Caco-2 (cell line): ENCODE results near the gene MAVS. TPM values are rescaled to one million over a fixed set of nuclear protein-coding genes. Genes with fewer than 3 reads are reported as not detected.

ENCODE experiments used
- BruUV-seq: library from RNA; stranded (reverse); fragments of 400-500 nt; replicated peaks from 2 replicates; lab custom pipeline; 2021; lab: Mats Ljungman, UMichigan
- CTCF ChIA-PET: fragments of 300-600 bp; sonication (Branson Sonifier 250); formaldehyde crosslinking; loops from one replicate; lab custom pipeline; 2022; ENCODE audit warnings: antibody characterized with exemption; lab: Charles Lee
- POLR2A ChIA-PET: fragments of 300-600 bp; sonication (Branson Sonifier 250); formaldehyde crosslinking; loops from one replicate; lab custom pipeline; 2022; ENCODE audit warnings: antibody characterized with exemption; lab: Charles Lee
- DNase-seq, 2 experiments: peaks; one replicate each; pipeline versions ENCODE4 v3.0.0 to v3.0.0-alpha.2; 2020 to 2022
- H3K27me3 ChIP-seq: replicated peaks from 2 replicates; pipeline ENCODE4 v1.6.0; 2011; ENCODE audit warnings: low read length; ENCODE audit not compliant: control insufficient read depth, insufficient read depth
- H3K36me3 ChIP-seq: 2 replicates; pipeline ENCODE4 v1.5.1; 2011; ENCODE audit warnings: low read length; ENCODE audit not compliant: control insufficient read depth, insufficient read depth
- H3K4me1 ChIP-seq: fragments of 250-450 bp; sonication (Bioruptor Pico); 2 replicates; pipeline ENCODE4 v1.5.1; 2020; ENCODE audit warnings: mild to moderate bottlenecking
- H3K4me3 ChIP-seq: 2 replicates; pipeline ENCODE4 v1.5.1; 2011; ENCODE audit warnings: low read depth, mild to moderate bottlenecking, control low read depth, low read length
- H3K9me3 ChIP-seq: fragments of 250-450 bp; sonication (Bioruptor Pico); 2 replicates; pipeline ENCODE4 v1.5.1; 2020; ENCODE audit warnings: mild to moderate bottlenecking, moderate library complexity
- H3K27ac Mint-ChIP-seq: one replicate; pipeline ENCODE4 v1.8.0; 2022; ENCODE audit warnings: mixed read lengths; ENCODE audit not compliant: unreplicated experiment
- H3K27me3 Mint-ChIP-seq: one replicate; pipeline ENCODE4 v1.8.0; 2022; ENCODE audit warnings: mixed read lengths; ENCODE audit not compliant: insufficient read depth, unreplicated experiment
- H3K36me3 Mint-ChIP-seq: one replicate; pipeline ENCODE4 v1.8.0; 2022; ENCODE audit warnings: mild to moderate bottlenecking, mixed read lengths; ENCODE audit not compliant: insufficient read depth, unreplicated experiment
- H3K4me1 Mint-ChIP-seq: one replicate; pipeline ENCODE4 v1.8.0; 2022; ENCODE audit warnings: low read depth, mixed read lengths; ENCODE audit not compliant: unreplicated experiment
- H3K4me3 Mint-ChIP-seq: one replicate; pipeline ENCODE4 v1.8.0; 2022; ENCODE audit warnings: mild to moderate bottlenecking, moderate library complexity, mixed read lengths; ENCODE audit not compliant: unreplicated experiment
- H3K9me3 Mint-ChIP-seq: one replicate; pipeline ENCODE4 v1.8.0; 2022; ENCODE audit warnings: mixed read lengths; ENCODE audit not compliant: unreplicated experiment
- intact Hi-C: fragments of 100-400 bp; cut with micrococcal nuclease; formaldehyde crosslinking; loops from one replicate; pipeline ENCODE4 v1.10.0; 2022; ENCODE audit not compliant: unreplicated experiment
- total RNA-seq: library from RNA; stranded (reverse); gene quantifications from 2 replicates; pipeline ENCODE4 v1.2.3, GENCODE V29; 2022
- TF ChIP-seq, protein P1 (sequence below), 2 experiments: fragments of 200-600 bp in 1 of 2; IDR thresholded peaks; 1 replicate in 1 of 2; 2 replicates in 1 of 2; pipeline versions ENCODE4 v1.5.1 to v1.8.0; 2011 to 2022; ENCODE audit warnings: antibody characterized with exemption in 1 of 2, control low read depth in 1 of 2, inconsistent platforms in 1 of 2, low read depth in 1 of 2, low read length in 1 of 2, mild to moderate bottlenecking in 1 of 2, moderate library complexity in 1 of 2; ENCODE audit not compliant: insufficient read depth in 1 of 2, severe bottlenecking in 1 of 2, unreplicated experiment in 1 of 2

MAVS gene
- total RNA-seq, 1 experiment from 2014 or later, result 56.4 TPM

DNA sequence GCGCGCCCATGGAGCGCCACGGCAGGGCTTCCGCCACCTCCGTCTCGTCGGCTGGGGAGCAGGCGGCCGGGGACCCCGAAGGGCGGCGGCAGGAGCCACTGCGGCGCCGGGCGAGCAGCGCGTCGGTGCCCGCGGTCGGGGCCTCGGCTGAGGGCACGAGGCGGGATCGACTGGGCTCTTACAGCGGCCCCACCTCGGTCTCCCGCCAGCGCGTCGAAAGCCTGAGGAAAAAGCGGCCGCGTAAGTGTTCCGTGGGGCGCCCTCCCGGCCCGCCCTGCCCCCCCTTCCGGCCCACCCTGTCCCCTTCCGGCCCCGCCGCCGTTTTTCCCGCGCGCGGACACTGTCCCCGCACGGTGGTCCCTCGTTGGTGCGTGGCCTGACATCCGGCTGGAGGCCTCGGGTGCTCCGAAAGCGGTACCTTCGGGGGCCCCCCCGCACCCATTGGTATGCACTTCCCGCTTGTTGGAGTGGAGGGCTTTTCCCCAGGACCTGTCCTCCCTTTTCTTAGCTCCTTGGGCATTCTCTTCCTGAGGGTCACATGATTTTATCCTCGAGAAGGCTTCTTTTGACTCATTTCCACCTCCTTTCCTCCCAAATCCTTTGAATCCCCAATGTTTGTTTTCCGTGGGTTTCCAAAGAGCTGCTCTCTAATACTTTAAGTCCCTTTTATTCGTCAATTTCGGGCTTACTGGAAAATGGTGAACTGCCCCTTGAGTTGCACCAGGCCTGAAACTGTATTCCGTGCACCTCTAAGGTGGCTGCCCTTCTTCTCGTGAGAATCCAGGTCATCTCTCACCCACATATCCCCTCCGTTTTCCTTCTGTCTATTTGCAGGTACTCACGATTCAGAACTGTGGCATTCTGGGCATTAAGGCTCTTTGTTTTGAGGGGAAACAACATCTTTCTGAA, 43.1 kb downstream of the MAVS start:
- Histone ChIP-seq H3K4me1 (peaks cover 21% of the 10 kb centered on the region), H3K9me3 (no peaks in the 10 kb centered on the region), H3K36me3 (peaks cover 1% of the 10 kb centered on the region; the same call in 1 of the 2 replicates), H3K4me3 (peak overlapping the region; percentile 93), H3K27me3 (no peaks in the 10 kb centered on the region)
- H3K27ac Mint-ChIP-seq, result peak overlapping the region; percentile 98
- H3K36me3 Mint-ChIP-seq, result peaks cover 51% of the 10 kb centered on the region
- peak overlapping the region; percentile 100 for H3K4me3 Mint-ChIP-seq
- CTCF ChIA-PET, result no interaction called here
- TF ChIP-seq, protein P1, sequence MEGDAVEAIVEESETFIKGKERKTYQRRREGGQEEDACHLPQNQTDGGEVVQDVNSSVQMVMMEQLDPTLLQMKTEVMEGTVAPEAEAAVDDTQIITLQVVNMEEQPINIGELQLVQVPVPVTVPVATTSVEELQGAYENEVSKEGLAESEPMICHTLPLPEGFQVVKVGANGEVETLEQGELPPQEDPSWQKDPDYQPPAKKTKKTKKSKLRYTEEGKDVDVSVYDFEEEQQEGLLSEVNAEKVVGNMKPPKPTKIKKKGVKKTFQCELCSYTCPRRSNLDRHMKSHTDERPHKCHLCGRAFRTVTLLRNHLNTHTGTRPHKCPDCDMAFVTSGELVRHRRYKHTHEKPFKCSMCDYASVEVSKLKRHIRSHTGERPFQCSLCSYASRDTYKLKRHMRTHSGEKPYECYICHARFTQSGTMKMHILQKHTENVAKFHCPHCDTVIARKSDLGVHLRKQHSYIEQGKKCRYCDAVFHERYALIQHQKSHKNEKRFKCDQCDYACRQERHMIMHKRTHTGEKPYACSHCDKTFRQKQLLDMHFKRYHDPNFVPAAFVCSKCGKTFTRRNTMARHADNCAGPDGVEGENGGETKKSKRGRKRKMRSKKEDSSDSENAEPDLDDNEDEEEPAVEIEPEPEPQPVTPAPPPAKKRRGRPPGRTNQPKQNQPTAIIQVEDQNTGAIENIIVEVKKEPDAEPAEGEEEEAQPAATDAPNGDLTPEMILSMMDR (IDR thresholded peaks at IDR 0.05; ENCODE audit: insufficient read depth in 1 of 2, low read depth in 1 of 2, low read length in 1 of 2, severe bottlenecking in 1 of 2, unreplicated experiment in 1 of 2), result no peak
- BruUV-seq, result no TSS peak
- POLR2A ChIA-PET, result interaction anchor here (0.6 kb wide), 1 partner anchor 33 kb away, joined by 6 read pairs; no protein-coding TSS in a partner anchor
- no peaks in the 10 kb centered on the region for H3K27me3 Mint-ChIP-seq
- H3K4me1 Mint-ChIP-seq, result peaks cover 40% of the 10 kb centered on the region
- DNase-seq, result peak in 1 of 2 experiments; percentile 49
- intact Hi-C loops, result loop anchor here (2.0 to 5.0 kb wide), 3 partner anchors 81 to 183 kb away; partner anchors contain the start of gene RNF24
- no peaks in the 10 kb centered on the region for H3K9me3 Mint-ChIP-seq

DNA sequence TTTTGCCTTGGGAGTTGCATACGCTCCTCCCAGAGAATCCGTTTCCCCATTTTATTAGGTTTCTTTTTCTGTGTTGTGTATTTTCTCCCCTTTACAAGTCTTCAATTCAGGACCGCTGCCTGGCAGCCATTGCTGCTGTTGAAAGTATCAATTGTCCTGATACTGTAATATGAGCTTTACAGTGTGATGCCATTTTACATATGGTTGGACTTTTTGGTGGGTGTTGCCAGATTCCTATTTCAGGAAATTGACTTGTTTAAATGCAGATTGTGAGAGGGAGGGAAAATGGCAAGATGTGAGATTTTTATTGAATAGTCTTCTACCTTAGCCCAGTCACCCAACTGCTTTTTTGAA, 43.7 kb downstream of the MAVS start:
- no peak for DNase-seq
- intact Hi-C loops, result no loop called here
- TF ChIP-seq, protein P1 (IDR thresholded peaks at IDR 0.05; ENCODE audit: insufficient read depth in 1 of 2, low read depth in 1 of 2, low read length in 1 of 2, severe bottlenecking in 1 of 2, unreplicated experiment in 1 of 2), result no peak

DNA sequence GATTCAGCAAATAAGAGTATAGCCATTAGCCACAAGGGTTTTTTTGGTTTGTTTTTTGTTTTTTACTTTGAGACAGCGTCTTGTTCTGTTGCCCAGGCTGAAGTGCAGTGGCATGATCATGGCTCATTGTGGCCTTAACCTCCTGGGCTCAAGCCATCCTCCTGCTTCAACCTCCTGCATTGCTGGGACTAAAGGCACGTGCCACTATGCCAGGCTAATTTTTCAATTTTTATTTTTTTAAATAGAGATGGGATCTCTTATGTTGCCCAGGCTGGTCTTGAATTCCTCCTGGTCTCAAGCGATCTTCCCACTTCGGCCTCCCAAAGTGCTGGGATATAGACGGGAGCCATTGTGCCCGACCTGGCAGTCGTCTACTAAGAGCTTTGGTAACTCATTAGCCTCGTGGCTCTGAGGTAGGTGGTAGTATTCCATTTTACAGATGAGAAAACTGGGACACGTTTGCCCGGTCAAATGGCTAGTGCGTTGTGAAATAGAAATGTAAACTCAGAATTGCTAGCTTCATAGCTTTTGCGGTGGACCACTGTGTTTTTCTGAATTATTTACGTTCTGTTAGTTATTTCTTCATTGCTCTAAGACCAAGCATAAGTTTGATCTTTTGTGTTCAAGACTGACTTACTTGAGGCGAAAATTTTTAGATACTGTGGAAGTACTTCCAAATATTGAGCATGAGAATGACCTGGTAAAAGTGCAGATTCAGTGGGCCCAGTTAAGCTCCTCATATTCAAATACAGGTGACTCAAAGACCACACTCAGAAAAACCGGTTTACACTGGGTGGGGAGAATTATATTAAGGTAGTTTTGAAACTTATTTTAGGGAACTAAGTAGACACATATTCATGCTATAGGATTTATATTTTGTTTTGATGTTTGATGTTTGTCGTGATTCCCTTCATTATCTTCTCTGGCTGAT, 44.6 kb downstream of the MAVS start:
- no peaks in the 10 kb centered on the region for H3K9me3 ChIP-seq
- H3K36me3 ChIP-seq, result peaks cover 1% of the 10 kb centered on the region; the same call in 1 of the 2 replicates
- no TSS peak for BruUV-seq
- H3K9me3 Mint-ChIP-seq, result no peaks in the 10 kb centered on the region
- H3K36me3 Mint-ChIP-seq, result peaks cover 60% of the 10 kb centered on the region
- H3K27me3 ChIP-seq, result no peaks in the 10 kb centered on the region
- H3K4me1 Mint-ChIP-seq, result peaks cover 40% of the 10 kb centered on the region
- CTCF ChIA-PET, result no interaction called here
- H3K4me1 ChIP-seq, result peaks cover 23% of the 10 kb centered on the region
- TF ChIP-seq, protein P1 (IDR thresholded peaks at IDR 0.05; ENCODE audit: insufficient read depth in 1 of 2, low read depth in 1 of 2, low read length in 1 of 2, severe bottlenecking in 1 of 2, unreplicated experiment in 1 of 2), result no peak
- peak overlapping the region; percentile 93 for H3K4me3 ChIP-seq
- peak overlapping the region; percentile 100 for H3K4me3 Mint-ChIP-seq
- POLR2A ChIA-PET, result no interaction called here
- no peak for DNase-seq
- H3K27me3 Mint-ChIP-seq, result no peaks in the 10 kb centered on the region
- intact Hi-C loops, result no loop called here
- no peak overlapping the region for H3K27ac Mint-ChIP-seq

More for the DNA sequence above, 43.7 kb downstream of the MAVS start:
- H3K9me3 Mint-ChIP-seq, result no peaks in the 10 kb centered on the region
- peak overlapping the region; percentile 93 for H3K4me3 ChIP-seq
- no peaks in the 10 kb centered on the region for H3K27me3 ChIP-seq
- H3K4me1 Mint-ChIP-seq, result peaks cover 40% of the 10 kb centered on the region
- peak overlapping the region; percentile 98 for H3K27ac Mint-ChIP-seq
- peaks cover 54% of the 10 kb centered on the region for H3K36me3 Mint-ChIP-seq
- H3K4me1 ChIP-seq, result peaks cover 21% of the 10 kb centered on the region
- peaks cover 1% of the 10 kb centered on the region; the same call in 1 of the 2 replicates for H3K36me3 ChIP-seq
- CTCF ChIA-PET, result no interaction called here
- no peaks in the 10 kb centered on the region for H3K27me3 Mint-ChIP-seq
- peak overlapping the region; percentile 100 for H3K4me3 Mint-ChIP-seq
- H3K9me3 ChIP-seq, result no peaks in the 10 kb centered on the region
- TSS peak; percentile 42 for BruUV-seq
- POLR2A ChIA-PET, result no interaction called here
